GM19351 (cell line): ENCODE measurements around the gene PRRT1.
"Not testable (repeated sequence)": the region's sequence is repeated elsewhere in the genome, so short reads cannot be mapped to it uniquely, and the experiment has no call there.

Experiments
- ATAC-seq: cut with Tn5 transposase; IDR thresholded peaks from one replicate; pipeline ENCODE4 v1.9.1; 2021; ENCODE audit warnings: mild to moderate bottlenecking, moderate library complexity; ENCODE audit not compliant: unreplicated experiment

The PRRT1 gene

GRCh38 chr6:32151863-32152768 lies at the start of gene PRRT1:
Gene PRRT1 (minus strand): TSS chr6:32151939. CDS start chr6:32151827, 112 bp downstream.
- no peak for ATAC-seq

- no peak for ATAC-seq
These were observed 49.2 kb upstream of the PRRT1 start for GRCh38 chr6:32200711-32201475.

- no peak for ATAC-seq
These were observed 47.1 kb upstream of the PRRT1 start for GRCh38 chr6:32198866-32199265.

GRCh38 chr6:32198345-32198696 lies 46.6 kb upstream of the PRRT1 start:
- no peak for ATAC-seq

GRCh38 chr6:32196682-32197616 lies 45.2 kb upstream of the PRRT1 start:
- ATAC-seq, result no peak

GRCh38 chr6:32195902-32196681 lies 44.4 kb upstream of the PRRT1 start:
- ATAC-seq, result peak; percentile 74

- ATAC-seq, result peak; percentile 70
These were observed 43.8 kb upstream of the PRRT1 start for GRCh38 chr6:32195652-32195901.

- ATAC-seq, result no peak
These were observed 43.3 kb upstream of the PRRT1 start for GRCh38 chr6:32194825-32195651.

- ATAC-seq, result no peak
These were observed 42.6 kb upstream of the PRRT1 start for GRCh38 chr6:32194388-32194787.

GRCh38 chr6:32193096-32193495 lies 41.4 kb upstream of the PRRT1 start:
- ATAC-seq, result not testable (repeated sequence)

- no peak for ATAC-seq
These were observed 40.9 kb upstream of the PRRT1 start, which contains the start of gene GPSM3 for GRCh38 chr6:32192608-32193039. Gene GPSM3 (minus strand): TSS chr6:32192643. CDS start chr6:32192513, 130 bp downstream.

- no peak for ATAC-seq
These were observed 40.2 kb upstream of the PRRT1 start for GRCh38 chr6:32191696-32192607.

GRCh38 chr6:32190911-32191677 lies 39.4 kb upstream of the PRRT1 start:
- no peak for ATAC-seq

GRCh38 chr6:32190054-32190851 lies 38.5 kb upstream of the PRRT1 start, which contains the start of gene PBX2:
Gene PBX2 (minus strand): TSS chr6:32190202. CDS start chr6:32189915, 287 bp downstream.
- ATAC-seq, result peak; percentile 50

- ATAC-seq, result no peak
These were observed 38.0 kb upstream of the PRRT1 start for GRCh38 chr6:32189742-32190053.

GRCh38 chr6:32189069-32189741 lies 37.5 kb upstream of the PRRT1 start:
- ATAC-seq, result no peak
